GM10847 (cell line): ENCODE data around the gene RUNX3.

Source experiments
- POLR2A ChIP-seq: IDR thresholded peaks from 2 replicates; pipeline ENCODE4 v1.6.1; 2011; ENCODE audit not compliant: insufficient read length; ENCODE audit errors: extremely low read depth

The RUNX3 gene

DNA sequence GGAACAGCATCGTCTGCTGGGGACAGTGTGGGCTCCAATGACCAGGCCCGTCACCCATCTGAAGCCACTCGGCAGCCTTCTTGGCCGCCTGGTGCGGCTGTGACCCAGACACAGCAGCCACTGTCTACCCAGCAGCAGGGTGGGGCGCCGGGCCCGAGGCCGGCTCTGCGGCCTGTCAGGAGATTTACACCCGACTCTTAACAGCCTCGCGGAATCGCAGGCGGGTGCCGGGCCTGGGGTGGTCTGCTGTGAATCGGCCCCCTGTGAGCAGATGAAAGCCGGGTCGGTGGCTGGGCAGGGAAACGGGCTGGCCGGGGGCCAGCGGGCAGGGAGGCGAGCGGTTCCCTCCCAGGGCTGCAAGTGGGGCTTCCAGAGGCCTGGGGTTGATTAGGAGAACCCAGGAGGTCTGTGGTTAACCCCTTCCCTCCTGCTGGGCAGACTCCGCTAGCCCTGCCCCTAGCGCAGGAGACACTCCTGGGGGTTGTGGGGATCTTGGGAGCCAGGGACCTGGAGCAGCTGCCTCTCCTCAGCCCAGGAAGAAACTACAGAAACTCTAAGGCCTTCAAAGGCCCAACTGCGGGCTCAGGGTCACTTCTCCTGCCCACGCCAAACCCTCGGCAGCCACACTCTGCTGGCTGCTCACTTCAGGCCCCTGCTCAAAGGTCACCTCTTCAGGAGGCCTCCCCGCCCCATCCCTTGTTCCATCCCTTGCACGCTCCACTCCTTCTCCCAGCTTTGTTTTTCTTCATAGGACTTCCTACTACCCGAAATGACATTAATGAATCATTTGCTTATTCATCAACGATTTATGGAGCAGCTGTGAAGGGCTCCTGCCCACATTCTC is 15.6 kb downstream of the RUNX3 start:
- no peak for TF ChIP-seq POLR2A

DNA sequence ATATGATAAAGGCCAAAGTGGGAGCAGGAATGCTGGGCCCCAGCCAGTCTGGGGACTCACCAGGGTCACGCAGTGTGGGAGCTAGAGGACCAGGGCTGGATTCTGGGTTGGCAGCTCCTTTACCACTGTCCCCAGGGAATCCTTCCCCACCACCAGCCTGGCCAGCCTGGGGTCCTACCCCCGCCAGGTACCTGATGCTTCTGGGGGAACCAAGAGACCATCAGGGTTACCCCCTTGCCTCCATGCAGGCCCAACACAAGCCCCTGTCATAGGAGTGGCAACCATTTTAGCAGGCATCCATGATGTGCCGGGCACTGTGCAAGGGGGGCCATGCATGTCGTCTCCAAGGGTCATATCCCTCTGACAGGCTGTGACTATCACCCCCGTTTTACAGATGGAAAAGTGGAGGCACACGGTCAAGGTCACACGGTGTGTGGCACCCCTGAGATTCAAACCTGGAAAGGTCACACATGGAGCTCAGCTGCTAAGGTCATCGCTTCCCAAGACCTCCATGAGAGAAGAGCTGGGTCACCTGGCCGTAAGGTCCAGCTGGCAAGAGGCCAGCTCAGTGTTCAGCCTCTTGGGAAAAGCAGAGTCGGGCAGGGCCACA is 16.4 kb downstream of the RUNX3 start:
- TF ChIP-seq POLR2A = peak; percentile 23

DNA sequence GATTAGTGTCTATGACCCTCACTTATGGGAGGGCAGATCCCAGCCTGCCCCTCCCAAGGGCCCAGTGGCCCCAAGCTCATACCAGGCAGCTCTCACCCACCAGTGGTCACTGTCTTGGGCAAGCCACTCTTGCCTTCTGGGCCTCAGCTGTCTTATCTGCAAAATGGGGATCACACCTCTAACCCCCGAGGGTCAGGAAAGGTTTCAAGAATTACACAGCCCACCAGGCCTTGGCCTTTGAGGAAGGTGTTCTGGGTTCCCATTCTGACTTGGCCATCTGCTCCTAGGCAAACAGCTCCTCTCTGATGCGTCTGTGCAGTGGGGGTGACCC is 16.8 kb downstream of the RUNX3 start:
- TF ChIP-seq POLR2A = no peak

DNA sequence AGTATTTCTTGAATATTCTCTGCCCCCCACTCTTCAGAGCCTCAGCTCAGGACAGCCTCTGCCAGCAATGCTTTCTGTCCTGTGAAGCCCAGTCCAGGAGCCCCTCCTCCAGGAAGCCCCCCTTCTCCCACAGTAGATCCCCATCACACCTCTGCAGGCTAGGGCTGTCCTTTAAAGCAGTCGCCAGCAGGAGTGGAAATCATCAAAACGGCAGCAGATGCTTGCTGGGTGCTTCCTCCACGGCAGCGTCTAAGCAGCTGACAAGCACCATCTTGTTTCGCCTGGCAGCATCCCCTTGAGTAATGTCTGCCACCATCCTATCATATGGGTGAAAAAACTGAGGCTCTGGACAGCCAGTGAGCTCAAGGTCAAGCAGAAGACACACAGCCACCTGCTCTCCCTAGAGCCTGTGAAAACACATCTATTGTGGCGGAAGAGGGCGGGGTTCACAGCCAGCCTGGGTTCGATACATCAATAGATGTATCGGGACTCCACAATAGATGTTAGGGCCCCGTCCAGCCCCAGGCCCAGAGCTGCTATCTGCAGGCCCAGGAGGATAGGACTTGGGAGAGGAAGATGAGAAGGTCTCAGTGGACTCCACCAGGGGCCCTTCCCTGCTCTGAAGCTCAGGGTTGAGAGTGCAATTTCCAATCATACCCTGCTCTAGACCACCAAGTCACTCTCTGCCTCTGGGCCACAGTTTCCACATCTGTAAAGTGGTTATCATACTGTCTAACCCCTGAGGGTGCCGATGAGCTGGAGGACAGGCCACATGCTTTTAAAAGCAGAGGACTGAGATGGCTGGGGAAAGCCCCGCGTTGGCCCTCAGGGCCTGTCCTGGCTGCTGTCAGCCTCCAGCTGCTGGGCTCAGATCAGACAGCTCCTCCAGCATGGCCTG is 17.5 kb downstream of the RUNX3 start:
- TF ChIP-seq POLR2A = no peak

DNA sequence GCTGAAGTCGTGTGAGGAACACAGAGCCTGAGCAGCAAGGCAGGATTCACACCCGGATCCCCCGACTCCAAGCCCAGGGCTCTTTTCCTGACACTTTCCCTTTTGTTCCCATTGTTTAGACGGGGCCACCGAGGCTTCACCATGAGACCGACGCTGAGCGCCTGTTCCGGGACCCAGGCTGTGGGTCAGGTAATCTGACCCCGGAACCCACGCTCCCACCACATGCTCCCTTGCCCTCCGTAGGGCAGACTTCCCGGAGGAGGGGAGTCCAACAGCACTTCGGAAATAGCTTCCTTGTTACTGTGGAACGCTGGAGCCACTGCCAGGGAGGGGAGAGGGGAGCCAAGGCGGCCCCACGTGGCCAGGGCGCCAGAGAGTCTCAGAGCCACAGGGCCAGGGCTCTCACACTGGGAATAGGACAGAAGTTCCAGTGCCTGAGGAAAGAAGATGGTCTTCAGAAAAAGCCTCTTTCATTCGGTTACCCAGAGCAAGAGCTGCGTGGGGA is 18.4 kb downstream of the RUNX3 start:
- TF ChIP-seq POLR2A = no peak

DNA sequence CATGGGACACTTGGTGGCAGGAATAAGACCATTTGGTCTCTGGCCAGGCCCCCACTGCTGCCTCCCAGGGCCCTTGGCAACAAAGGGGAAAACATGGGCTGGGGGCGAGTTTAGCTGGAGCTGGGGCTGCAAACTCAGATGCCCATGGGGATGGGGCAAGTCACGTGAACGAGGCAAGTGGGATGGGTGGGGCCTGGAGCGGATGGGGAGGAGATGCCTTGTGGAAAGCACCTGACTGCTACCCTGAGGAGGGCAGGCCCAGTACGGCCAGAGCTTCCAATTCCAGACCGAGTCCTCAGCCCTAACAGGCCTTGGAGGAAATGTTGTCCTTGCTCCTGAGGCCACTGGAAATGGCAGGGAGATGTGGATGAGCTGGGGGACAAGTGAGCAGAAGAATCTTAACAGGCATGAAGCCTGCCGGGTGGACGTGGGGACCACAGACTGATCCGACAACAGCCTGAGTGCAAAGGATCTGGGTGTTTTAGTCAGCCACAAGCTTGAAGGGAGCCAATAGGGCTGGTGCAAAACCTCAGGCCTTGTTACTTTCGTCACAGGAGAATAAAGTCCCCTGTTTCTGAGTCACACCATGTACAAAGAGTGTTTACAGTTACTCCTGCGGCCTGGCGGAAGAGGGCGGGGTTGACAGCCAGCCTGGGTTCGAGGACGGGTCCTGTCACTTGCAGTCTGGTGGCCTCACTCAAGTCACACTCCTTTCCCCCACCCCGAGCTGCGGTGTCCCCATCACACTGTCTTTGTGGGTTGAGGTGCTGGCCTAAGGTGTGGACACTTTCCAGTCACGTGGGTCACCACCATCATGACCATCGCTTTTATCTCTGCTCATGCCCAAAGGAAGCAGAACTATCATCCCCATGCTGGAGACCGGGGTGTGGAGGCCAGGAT is 19.1 kb downstream of the RUNX3 start:
- no peak for TF ChIP-seq POLR2A

DNA sequence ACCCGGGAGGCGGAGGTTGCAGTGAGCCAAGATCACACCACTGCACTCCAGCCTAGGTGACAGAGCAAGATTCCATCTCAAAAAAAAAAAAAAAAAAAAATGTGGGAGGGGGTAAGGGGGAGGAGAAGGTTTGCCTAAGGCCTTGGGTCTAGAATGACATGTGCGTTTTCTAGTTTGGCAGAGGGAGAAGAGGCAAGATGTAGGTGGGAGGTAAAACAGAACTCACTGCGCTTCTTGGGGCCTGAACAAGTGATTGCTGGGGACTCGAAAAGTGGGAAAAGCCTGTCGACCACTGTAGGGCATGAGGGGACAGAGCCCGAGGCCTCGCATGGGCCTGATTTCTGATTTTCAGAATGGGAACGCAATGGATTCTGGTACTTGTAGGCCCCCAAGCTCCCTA is 19.9 kb downstream of the RUNX3 start:
- TF ChIP-seq POLR2A = no peak

DNA sequence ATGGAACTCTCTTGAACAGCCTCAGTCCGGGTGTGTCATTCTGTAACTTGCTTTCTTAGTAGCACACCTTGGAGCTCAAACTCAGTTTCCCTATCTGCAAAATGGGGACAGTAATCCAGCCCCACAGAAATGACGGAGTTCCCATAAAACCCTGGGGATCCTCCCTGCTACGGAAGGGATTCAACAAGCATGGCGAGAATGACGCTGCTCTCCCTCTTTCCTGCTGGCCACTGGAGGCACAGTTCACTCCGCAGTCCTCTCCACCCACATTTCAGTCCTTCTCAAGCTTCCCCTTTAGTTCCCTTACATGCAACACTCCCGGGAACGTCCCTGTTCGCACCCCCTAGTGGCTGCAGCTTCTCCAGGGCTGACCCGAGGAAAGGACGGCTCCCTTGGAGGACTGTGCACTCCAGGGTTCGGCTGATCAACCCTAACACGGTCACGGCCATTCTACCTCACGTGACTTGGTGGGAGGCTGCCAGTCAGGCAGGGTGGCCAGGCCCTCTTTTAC is 20.6 kb downstream of the RUNX3 start:
- peak; percentile 13 for TF ChIP-seq POLR2A

DNA sequence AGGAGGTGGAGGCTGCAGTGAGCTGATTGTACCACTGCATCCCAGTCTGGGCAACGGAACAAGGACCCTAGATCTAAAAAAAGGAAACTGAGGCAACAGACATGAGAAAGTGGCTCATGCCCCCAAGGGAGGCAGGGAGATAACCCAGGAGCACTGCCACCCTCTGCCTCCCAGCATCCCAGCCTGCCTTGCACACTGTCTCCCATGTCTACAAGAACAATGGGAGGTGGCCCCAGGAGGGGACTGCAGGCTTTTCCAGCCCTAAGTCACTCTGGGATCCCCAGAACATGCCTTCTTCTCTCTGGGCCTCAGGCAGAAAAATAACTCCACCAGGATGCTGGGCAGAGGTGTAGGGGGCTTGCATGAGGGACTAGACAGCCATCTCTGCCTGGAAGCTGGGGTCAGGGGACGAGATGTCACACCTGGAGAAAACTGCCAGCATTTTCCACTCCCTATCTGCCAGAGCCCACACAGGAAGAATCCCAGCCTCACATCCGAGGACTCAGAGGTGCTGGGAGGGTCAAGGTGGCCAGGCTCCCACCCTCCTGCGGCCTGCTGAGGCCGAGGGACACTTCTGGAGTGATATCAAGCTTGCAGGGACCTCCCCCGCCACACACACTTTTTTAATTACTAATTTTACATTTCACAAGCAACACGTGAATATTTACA is 21.4 kb downstream of the RUNX3 start:
- no peak for TF ChIP-seq POLR2A

DNA sequence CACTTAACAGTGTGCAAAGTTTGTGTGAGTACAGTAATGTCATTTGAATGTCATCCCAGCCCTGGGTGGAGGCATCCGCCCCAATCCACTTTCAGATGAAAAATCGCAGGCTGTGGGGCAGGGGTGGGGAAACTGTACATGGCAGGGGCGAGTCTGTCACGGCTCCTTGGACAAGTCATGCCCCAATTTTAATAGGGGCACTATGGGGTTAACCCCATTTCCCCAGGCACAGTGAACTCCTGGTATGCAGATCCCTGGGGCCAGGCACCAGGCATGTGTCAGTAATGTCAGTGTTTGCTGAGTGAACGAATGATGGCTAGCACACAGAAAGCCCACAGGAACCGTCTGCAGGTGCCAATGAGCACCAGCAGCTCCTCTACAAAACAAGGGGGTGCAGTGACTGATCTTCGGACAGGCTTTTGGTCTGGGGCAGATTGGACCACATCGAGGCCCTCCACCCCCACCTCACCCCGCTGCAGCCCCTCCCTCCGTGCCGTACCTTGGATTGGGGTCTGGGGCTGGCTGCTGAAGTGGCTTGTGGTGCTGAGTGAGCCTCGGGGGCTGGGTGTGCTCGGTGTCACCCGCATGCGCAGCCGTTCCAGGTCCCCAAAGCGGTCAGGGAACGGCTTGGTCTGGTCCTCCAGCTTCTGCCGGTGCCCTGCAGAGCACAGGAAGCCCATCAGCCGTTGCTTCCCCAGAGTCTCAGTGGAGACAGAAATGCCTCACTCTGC is 23.2 kb downstream of the RUNX3 start:
- no peak for TF ChIP-seq POLR2A

DNA sequence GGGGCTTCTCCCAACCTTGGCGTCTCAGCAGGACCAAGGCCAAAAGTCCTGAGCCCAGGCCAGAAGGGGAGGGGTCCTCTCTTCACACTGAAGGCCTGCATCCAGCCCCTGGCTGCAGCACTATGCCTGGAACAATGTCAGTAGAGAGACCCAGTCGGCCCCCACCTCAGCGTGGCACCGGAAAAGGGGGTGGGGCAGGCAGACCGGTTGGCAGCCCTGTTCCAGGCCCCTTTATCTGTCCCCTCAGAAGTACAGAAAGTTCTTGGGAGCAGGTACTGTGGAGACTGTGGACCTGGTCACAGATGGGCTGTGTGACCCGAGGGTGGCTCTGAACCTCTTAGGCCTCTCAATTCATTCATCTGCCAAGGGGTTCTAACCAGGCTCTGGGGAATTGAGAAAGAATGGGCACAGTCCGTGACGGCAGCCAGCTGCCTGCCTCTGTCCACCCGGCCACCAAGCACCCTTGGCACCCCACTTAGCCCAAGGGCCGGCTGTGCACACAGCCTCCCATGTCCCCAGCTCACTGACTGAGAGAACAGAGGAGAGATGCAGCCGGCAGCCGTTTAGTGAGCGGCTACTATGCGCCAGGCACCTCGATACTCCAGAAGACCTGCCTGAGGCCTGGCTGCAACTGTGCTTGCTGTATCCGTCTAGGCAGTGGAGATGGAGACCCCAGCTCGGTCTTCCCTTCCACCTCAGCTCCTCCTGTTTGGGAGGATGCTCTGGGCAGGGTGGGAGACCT is 23.9 kb downstream of the RUNX3 start:
- no peak for TF ChIP-seq POLR2A

DNA sequence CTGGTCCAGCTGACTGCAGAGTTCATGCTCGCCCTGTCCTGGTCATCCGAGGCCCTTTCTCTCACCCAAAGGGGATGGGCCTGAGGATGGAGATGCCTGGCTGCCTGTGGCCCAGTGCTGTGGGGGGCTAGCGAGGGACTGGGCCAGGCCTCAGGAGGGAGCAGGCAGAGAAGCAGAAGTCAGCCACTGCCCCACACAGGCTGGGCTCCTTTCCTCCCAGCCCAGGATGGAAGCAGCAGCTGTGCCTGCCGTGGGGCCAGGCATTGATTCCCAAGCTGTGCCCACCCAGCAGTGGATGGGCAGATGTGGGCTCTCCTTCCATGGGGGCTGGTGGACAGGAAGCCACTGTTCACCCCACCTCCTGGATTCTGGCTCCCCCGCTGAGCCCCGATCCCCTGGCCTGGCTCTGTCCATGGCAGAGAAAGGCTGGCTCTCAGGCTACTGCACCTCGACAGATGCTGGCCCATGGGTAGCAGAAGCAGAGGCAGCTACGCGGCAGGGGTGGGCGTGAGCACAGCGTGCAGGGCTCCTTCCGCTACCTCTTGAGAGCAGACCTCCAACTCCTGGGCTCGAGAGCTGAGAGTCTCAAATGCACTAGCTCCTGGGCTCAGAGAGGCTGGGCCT is 24.6 kb downstream of the RUNX3 start:
- no peak for TF ChIP-seq POLR2A
